Measurements from ENCODE around the gene EXOC4. TPM values are rescaled to one million over a fixed set of nuclear protein-coding genes. Genes with fewer than 3 reads are reported as not detected.

The EXOC4 gene
- total RNA-seq, 1 donor from 2014 or later, result 67.7 TPM

DNA sequence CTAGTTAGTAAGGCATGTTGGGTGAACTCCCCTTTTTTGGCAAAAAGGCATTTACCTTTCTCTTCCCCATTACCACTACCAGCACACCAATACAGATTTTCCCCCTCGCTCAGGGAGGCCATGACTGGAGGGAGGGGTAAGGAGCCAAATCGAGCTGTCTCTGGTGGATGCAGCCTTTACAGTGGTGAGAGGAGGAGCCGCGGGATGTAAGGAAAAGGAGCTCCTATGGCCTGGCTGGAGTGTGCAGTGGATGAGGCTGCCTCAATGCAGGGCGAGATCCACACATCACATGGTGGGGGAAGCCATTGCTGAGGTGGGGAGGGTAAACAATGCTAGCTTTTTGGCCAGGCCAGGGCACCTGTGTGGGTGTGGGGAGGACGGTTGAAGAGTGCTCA is 416.2 kb downstream of the EXOC4 start:
- Mint-ChIP-seq H3K4me3 (ENCODE audit: unreplicated experiment) (no peak overlapping the region), H3K4me1 (ENCODE audit: low read depth) (peaks cover 11% of the 10 kb centered on the region), H3K27me3 (ENCODE audit: low read depth) (no peaks in the 10 kb centered on the region), H3K9me3 (ENCODE audit: low read depth) (no peaks in the 10 kb centered on the region), H3K27ac (ENCODE audit: unreplicated experiment) (no peak overlapping the region), H3K36me3 (ENCODE audit: low read depth) (no peaks in the 10 kb centered on the region)
- TF ChIP-seq, protein P1, sequence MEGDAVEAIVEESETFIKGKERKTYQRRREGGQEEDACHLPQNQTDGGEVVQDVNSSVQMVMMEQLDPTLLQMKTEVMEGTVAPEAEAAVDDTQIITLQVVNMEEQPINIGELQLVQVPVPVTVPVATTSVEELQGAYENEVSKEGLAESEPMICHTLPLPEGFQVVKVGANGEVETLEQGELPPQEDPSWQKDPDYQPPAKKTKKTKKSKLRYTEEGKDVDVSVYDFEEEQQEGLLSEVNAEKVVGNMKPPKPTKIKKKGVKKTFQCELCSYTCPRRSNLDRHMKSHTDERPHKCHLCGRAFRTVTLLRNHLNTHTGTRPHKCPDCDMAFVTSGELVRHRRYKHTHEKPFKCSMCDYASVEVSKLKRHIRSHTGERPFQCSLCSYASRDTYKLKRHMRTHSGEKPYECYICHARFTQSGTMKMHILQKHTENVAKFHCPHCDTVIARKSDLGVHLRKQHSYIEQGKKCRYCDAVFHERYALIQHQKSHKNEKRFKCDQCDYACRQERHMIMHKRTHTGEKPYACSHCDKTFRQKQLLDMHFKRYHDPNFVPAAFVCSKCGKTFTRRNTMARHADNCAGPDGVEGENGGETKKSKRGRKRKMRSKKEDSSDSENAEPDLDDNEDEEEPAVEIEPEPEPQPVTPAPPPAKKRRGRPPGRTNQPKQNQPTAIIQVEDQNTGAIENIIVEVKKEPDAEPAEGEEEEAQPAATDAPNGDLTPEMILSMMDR (IDR thresholded peaks at IDR 0.05), result no peak
- DNase-seq (ENCODE audit: low spot score), result no peak

DNA sequence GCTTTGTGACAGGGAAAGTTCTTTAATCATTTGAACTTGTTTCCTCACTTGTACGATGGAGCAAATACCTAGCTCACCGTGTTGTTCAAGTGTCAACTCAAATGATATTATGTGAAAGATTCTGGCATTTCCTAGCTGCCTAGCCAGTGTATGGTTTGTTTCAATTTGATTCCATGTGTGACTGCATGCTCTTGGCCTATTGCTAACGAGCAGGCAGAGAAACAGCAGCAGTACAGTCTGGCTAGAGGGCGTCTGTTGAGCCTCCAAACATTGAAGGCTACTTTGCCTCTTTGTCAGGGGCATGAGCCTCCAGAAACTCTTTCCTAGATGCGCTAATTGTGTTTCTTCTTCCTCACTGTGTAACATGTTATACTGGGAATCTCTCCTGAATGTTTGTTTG is 417.4 kb downstream of the EXOC4 start:
- TF ChIP-seq, protein P1 (IDR thresholded peaks at IDR 0.05), result no peak
- Mint-ChIP-seq H3K27ac (ENCODE audit: unreplicated experiment) (no peak overlapping the region), H3K27me3 (ENCODE audit: low read depth) (no peaks in the 10 kb centered on the region)

DNA sequence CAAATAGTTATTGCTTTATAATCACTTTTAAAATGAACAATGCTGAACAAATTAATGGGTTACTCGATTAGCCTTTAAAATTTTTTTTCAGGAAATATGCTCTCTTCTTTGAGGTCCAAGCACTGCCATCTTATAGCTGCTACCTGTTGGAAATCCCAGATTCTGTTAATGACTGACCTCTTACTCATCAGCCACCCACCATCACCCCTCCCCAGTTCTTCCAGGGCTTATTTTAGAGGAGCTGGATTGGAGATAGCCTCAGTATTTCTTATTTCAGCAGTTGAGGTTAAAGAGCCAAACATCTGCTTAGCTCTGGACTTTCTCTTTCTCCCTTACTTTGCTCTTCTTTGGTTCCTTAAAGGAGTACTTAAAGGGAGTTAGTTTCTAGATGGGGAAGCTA is 420.0 kb downstream of the EXOC4 start:
- peaks cover 11% of the 10 kb centered on the region for H3K4me1 Mint-ChIP-seq (ENCODE audit: low read depth)
- H3K27ac Mint-ChIP-seq (ENCODE audit: unreplicated experiment), result no peak overlapping the region
- H3K27me3 Mint-ChIP-seq (ENCODE audit: low read depth), result no peaks in the 10 kb centered on the region
- H3K36me3 Mint-ChIP-seq (ENCODE audit: low read depth), result no peaks in the 10 kb centered on the region
- no peaks in the 10 kb centered on the region for H3K9me3 Mint-ChIP-seq (ENCODE audit: low read depth)
- no peak overlapping the region for H3K4me3 Mint-ChIP-seq (ENCODE audit: unreplicated experiment)
- TF ChIP-seq, protein P1 (IDR thresholded peaks at IDR 0.05), result no peak
- DNase-seq (ENCODE audit: low spot score), result no peak

More for the DNA sequence above, 417.4 kb downstream of the EXOC4 start:
- H3K36me3 Mint-ChIP-seq (ENCODE audit: low read depth), result no peaks in the 10 kb centered on the region
- no peak for DNase-seq (ENCODE audit: low spot score)
- peaks cover 11% of the 10 kb centered on the region for H3K4me1 Mint-ChIP-seq (ENCODE audit: low read depth)
- H3K9me3 Mint-ChIP-seq (ENCODE audit: low read depth), result no peaks in the 10 kb centered on the region
- H3K4me3 Mint-ChIP-seq (ENCODE audit: unreplicated experiment), result no peak overlapping the region

DNA sequence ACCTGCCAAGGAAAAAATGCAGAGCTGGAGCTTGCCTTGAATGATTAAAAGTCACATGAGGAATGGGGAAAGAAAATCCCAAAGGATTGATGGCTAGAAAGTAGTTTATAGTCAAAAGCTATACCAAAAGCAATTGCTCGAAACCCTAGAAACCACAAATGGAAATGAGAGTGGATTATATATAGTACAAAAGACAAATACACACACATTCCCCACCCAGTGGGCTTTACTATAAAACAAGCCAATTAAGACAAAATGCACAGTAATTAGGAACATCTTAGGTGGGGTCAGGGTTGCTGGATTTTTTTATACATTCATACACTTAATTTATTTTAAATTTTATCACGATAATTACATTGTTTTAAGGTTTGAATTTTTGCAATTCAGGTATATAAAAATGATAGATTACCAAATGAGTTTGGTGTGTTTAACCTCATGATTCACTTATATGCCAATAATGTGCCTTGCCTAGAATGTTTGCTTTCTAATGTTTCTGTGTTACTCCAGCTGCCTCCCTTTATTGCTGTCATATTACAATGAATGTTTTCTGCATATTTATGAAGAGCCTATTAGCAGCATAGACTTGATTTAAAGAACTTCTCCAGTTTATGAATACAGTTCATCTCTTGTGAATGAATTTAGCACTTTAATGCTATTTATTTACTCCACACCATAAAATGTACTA is 421.3 kb downstream of the EXOC4 start:
- no peak overlapping the region for H3K4me3 Mint-ChIP-seq (ENCODE audit: unreplicated experiment)
- no peak overlapping the region for H3K27ac Mint-ChIP-seq (ENCODE audit: unreplicated experiment)
- TF ChIP-seq, protein P1 (IDR thresholded peaks at IDR 0.05), result no peak
- H3K27me3 Mint-ChIP-seq (ENCODE audit: low read depth), result no peaks in the 10 kb centered on the region
- H3K4me1 Mint-ChIP-seq (ENCODE audit: low read depth), result peaks cover 9% of the 10 kb centered on the region
- no peak for DNase-seq (ENCODE audit: low spot score)
- H3K9me3 Mint-ChIP-seq (ENCODE audit: low read depth), result no peaks in the 10 kb centered on the region
- H3K36me3 Mint-ChIP-seq (ENCODE audit: low read depth), result no peaks in the 10 kb centered on the region

DNA sequence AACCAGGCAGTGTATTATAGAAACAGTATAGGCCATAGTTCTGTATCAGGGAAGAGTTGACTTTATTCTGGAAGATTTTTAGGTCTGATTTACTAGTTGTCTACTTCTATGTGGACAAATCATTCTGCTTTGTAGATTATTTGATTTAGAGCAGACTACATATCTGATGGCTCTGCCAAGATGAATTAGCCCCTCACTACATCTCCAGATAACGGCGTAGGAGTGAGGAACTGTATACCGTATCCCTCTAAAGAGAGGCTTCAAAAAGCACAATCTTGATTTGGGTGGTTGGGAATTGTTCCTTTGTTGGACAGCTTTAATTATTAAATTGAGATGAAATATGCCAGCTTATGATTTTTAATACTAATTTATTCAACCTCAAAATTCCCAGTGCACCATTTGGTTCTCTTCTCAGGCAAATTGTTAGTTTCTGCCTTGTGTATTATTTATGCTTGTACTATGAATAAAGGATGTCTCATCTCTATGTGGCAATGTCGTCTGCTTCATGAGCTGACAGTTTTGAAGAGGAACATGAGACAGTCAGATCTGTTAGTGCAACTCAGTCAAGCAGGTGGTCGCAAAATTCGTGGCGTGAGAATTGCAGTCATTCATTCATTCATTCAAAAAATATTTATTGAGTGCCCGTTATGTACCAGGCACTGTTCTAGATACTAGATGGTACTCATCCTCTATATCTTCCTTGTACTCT is 422.8 kb downstream of the EXOC4 start:
- Mint-ChIP-seq H3K9me3 (ENCODE audit: low read depth) (no peaks in the 10 kb centered on the region), H3K36me3 (ENCODE audit: low read depth) (no peaks in the 10 kb centered on the region), H3K27me3 (ENCODE audit: low read depth) (no peaks in the 10 kb centered on the region), H3K4me3 (ENCODE audit: unreplicated experiment) (no peak overlapping the region), H3K27ac (ENCODE audit: unreplicated experiment) (no peak overlapping the region), H3K4me1 (ENCODE audit: low read depth) (no peaks in the 10 kb centered on the region)
- TF ChIP-seq, protein P1 (IDR thresholded peaks at IDR 0.05), result no peak
- DNase-seq (ENCODE audit: low spot score), result no peak

All from chondrocyte (in vitro differentiated cells).